ENCODE measurements around the gene ACAD10. TPM values are rescaled to one million over a fixed set of nuclear protein-coding genes. Genes with fewer than 3 reads are reported as not detected.

Gene ACAD10
- total RNA-seq, 1 experiment from 2014 or later: 29.1 TPM

- TF ChIP-seq USF2 (CRISPR knock-in tag; IDR thresholded peaks at IDR 0.05): peak; percentile 11; the same call in 1 of the 2 replicates
Observed at GRCh38 chr12:111766608-111767361, 80.9 kb downstream of the ACAD10 start, which contains the start of gene ALDH2 (continued).

GRCh38 chr12:111767362-111768158 is 81.7 kb downstream of the ACAD10 start:
- Mint-ChIP-seq H3K27ac (peak overlapping the region; percentile 44; the same call in 1 of the 2 replicates), H3K27me3 (ENCODE audit: low read depth) (peaks cover 27% of the 10 kb centered on the region), H3K9me3 (no peaks in the 10 kb centered on the region), H3K36me3 (0 out of 2 replicates have a peak, but pooled peaks cover 3% of the 10 kb centered on the region), H3K4me1 (peaks cover 14% of the 10 kb centered on the region), H3K4me3 (peak overlapping the region; percentile 86)
- CTCF ChIA-PET: interaction anchor here (1.0 to 1.3 kb wide), 3 partner anchors 45 to 47 kb away, joined by 4 to 15 read pairs (median 8); no protein-coding TSS in a partner anchor
- ATAC-seq (peak; percentile 3; the same call in 1 of the 2 replicates), DNase-seq (ENCODE audit: low spot score) (peak; percentile 47)
- TF ChIP-seq OVOL2 (CRISPR knock-in tag; IDR thresholded peaks at IDR 0.05; ENCODE audit: borderline replicate concordance): no peak
- no peak for TF ChIP-seq NFYB (CRISPR knock-in tag; conservative IDR thresholded peaks at IDR 0.05; ENCODE audit: low read depth)
- TF ChIP-seq MAX (CRISPR knock-in tag; IDR thresholded peaks at IDR 0.05): no peak
- no peak for TF ChIP-seq E2F4 (CRISPR knock-in tag; IDR thresholded peaks at IDR 0.05; ENCODE audit: borderline replicate concordance, low read depth)
- no peak for TF ChIP-seq ESRRA (CRISPR knock-in tag; IDR thresholded peaks at IDR 0.05; ENCODE audit: borderline replicate concordance)
- TF ChIP-seq ZNF423 (CRISPR knock-in tag; IDR thresholded peaks at IDR 0.05): no peak; the same call in 1 of the 2 replicates
- no peak for TF ChIP-seq E2F5 (CRISPR knock-in tag; IDR thresholded peaks at IDR 0.05)
- no peak for TF ChIP-seq GTF2I (CRISPR knock-in tag; conservative IDR thresholded peaks at IDR 0.05)
- no peak for TF ChIP-seq NR1H2 (CRISPR knock-in tag; IDR thresholded peaks at IDR 0.05)
- TF ChIP-seq SMAD4 (CRISPR knock-in tag; IDR thresholded peaks at IDR 0.05): no peak
- POLR2A ChIA-PET: interaction anchor here (0.6 to 1.1 kb wide), 3 partner anchors 10 to 339 kb away, joined by 3 to 5 read pairs (median 4); no protein-coding TSS in a partner anchor

- POLR2A ChIA-PET: interaction anchor here (0.6 kb wide), 1 partner anchor 339 kb away, joined by 3 read pairs; no protein-coding TSS in a partner anchor
- no peak for DNase-seq (ENCODE audit: low spot score)
- no peak for TF ChIP-seq PRRX2 (CRISPR knock-in tag; IDR thresholded peaks at IDR 0.05)
- TF ChIP-seq E2F4 (CRISPR knock-in tag; IDR thresholded peaks at IDR 0.05; ENCODE audit: borderline replicate concordance, low read depth): no peak
- no peak for TF ChIP-seq ZNF263 (CRISPR knock-in tag; IDR thresholded peaks at IDR 0.05; ENCODE audit: low read depth)
- peak; percentile 94 for TF ChIP-seq ZNF121 (CRISPR knock-in tag; IDR thresholded peaks at IDR 0.05)
- no peak for ATAC-seq
- Mint-ChIP-seq H3K4me1 (peaks cover 14% of the 10 kb centered on the region), H3K4me3 (peak overlapping the region; percentile 86), H3K36me3 (0 out of 2 replicates have a peak, but pooled peaks cover 3% of the 10 kb centered on the region), H3K9me3 (no peaks in the 10 kb centered on the region), H3K27ac (no peak overlapping the region), H3K27me3 (ENCODE audit: low read depth) (peaks cover 27% of the 10 kb centered on the region)
- CTCF ChIA-PET: interaction anchor here (1.3 kb wide), 1 partner anchor 44 kb away, joined by 8 read pairs; no protein-coding TSS in a partner anchor
Observed at GRCh38 chr12:111768159-111768895, 82.5 kb downstream of the ACAD10 start.
